ENCODE data around the gene ELL. TPM values are rescaled to one million over a fixed set of nuclear protein-coding genes. Genes with fewer than 3 reads are reported as not detected.

Gene ELL
- total RNA-seq, 6 donors from 2014 or later, result 19.8 to 66.0 (median 22.4) TPM

- WGBS, 2 donors, result 53 to 57% methylated on average over 3 of the region's 3 CpGs
- H3K27me3 ChIP-seq, result no peaks in the 10 kb centered on the region
- H3K36me3 ChIP-seq, result peaks cover 0 to 19% (median 11%) of the 10 kb centered on the region in 4 donors
- H3K4me1 ChIP-seq, result peaks cover 9 to 21% (median 12%) of the 10 kb centered on the region in 4 donors
- peak overlapping the region; percentile 78 to 92 (median 86) for H3K4me3 ChIP-seq
- ATAC-seq (ENCODE audit: low FRiP score in 2 of 2) (no peak), DNase-seq (no peak)
- TF ChIP-seq EP300 (IDR thresholded peaks at IDR 0.05) (no peak), POLR2AphosphoS5 (IDR thresholded peaks at IDR 0.05) (no peak), CTCF (IDR thresholded peaks at IDR 0.05) (no peak), POLR2A (IDR thresholded peaks at IDR 0.05) (no peak)
- no peaks in the 10 kb centered on the region for H3K9me3 ChIP-seq
- H3K27ac ChIP-seq, result peak overlapping the region; percentile 91 to 98 (median 96)
Observed at GRCh38 chr19:18558604-18559003, 36.7 kb upstream of the ELL start.

- Histone ChIP-seq H3K4me3 (peak overlapping the region; percentile 78 to 92 (median 86)), H3K27me3 (no peaks in the 10 kb centered on the region), H3K4me1 (peaks cover 9 to 21% (median 12%) of the 10 kb centered on the region in 4 donors), H3K36me3 (peaks cover 0 to 15% (median 7%) of the 10 kb centered on the region in 4 donors), H3K9me3 (no peaks in the 10 kb centered on the region), H3K27ac (peak overlapping the region; percentile 91 to 98 (median 96))
- ATAC-seq (ENCODE audit: low FRiP score in 2 of 2), result peak in 1 of 2 donors; percentile 31
- TF ChIP-seq POLR2AphosphoS5 (IDR thresholded peaks at IDR 0.05) (no peak), POLR2A (IDR thresholded peaks at IDR 0.05) (no peak), CTCF (IDR thresholded peaks at IDR 0.05) (no peak), EP300 (IDR thresholded peaks at IDR 0.05) (no peak)
- no peak for DNase-seq
- 4 to 11% methylated on average over 7 to 11 of the region's 11 CpGs for WGBS, 2 donors
Observed at GRCh38 chr19:18558202-18558555, 36.3 kb upstream of the ELL start.

- Histone ChIP-seq H3K4me1 (peaks cover 9 to 21% (median 12%) of the 10 kb centered on the region in 4 donors), H3K27ac (peak within 1 kb of the TSS; percentile 91 to 98 (median 96)), H3K9me3 (no peaks in the 10 kb centered on the region), H3K27me3 (no peaks in the 10 kb centered on the region), H3K4me3 (peak within 1 kb of the TSS; percentile 78 to 92 (median 86)), H3K36me3 (peaks cover 0 to 9% (median 2%) of the 10 kb centered on the region in 4 donors)
- peak; percentile 99 for DNase-seq
- TF ChIP-seq CTCF (IDR thresholded peaks at IDR 0.05) (peak in 1 of 6 experiments; percentile 4), EP300 (IDR thresholded peaks at IDR 0.05) (peak in 2 of 4 donors; percentile 53 to 82), POLR2A (IDR thresholded peaks at IDR 0.05) (peak in 1 of 4 donors; percentile 89), POLR2AphosphoS5 (IDR thresholded peaks at IDR 0.05) (peak; percentile 97 to 98)
- WGBS, 2 donors, result 1 to 6% methylated on average over 11 to 46 of the region's 58 CpGs
- ATAC-seq (ENCODE audit: low FRiP score in 2 of 2), result peak; percentile 98 to 99
Observed at GRCh38 chr19:18557411-18558201, 35.7 kb upstream of the ELL start, which contains the start of gene KXD1. Gene KXD1 (plus strand): TSS chr19:18557870. CDS start chr19:18562057, 4,187 bp downstream.

DNA sequence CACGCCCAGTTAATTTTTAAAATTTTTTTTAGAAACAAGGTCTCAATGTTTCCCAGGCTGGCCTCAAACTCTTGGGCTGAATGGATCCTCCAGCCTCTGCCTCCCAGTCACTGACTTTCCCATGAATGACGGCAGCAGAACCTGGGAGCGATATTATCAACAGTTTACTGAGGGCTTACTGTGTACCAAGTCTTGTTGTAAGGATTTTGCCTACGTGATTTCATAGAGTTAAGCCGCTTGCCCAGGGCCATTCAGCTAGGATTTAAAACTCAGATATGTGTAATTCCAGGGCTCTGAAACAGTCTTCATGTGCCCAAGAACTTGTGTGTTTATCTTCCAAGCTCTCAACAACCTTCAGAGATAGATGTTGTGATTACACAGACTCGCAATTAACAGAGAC lies 29.8 kb upstream of the ELL start:
- WGBS, 2 donors, result 59 to 62% methylated on average over 6 of the region's 6 CpGs
- ATAC-seq (ENCODE audit: low FRiP score in 2 of 2) (no peak), DNase-seq (no peak)
- Histone ChIP-seq H3K4me3 (no peak overlapping the region), H3K27ac (no peak overlapping the region), H3K9me3 (no peaks in the 10 kb centered on the region), H3K36me3 (no peaks in the 10 kb centered on the region), H3K4me1 (no peaks in the 10 kb centered on the region), H3K27me3 (no peaks in the 10 kb centered on the region)
- TF ChIP-seq POLR2A (IDR thresholded peaks at IDR 0.05) (no peak), POLR2AphosphoS5 (IDR thresholded peaks at IDR 0.05) (no peak), CTCF (IDR thresholded peaks at IDR 0.05) (no peak), EP300 (IDR thresholded peaks at IDR 0.05) (no peak)

Measured in upper lobe of left lung (tissue), 6 donors.